ENCODE results near the gene PPM1E. TPM values are rescaled to one million over a fixed set of nuclear protein-coding genes. Genes with fewer than 3 reads are reported as not detected.

PPM1E gene
- total and polyA plus RNA-seq, 2 of the 4 experiments (the other 2 are of a cell fraction), result under 0.01 to 0.05 TPM

- Histone ChIP-seq H4K8ac (ENCODE audit: low read depth in 2 of 2, low read length in 2 of 2) (no peak overlapping the region), H3K14ac (replicated peaks; ENCODE audit: low read depth, low read length) (no peak overlapping the region), H3K4me1 (ENCODE audit: control insufficient read depth, insufficient read depth, low read length) (no peaks in the 10 kb centered on the region), H3K36me3 (ENCODE audit: control insufficient read depth, insufficient read depth, low read length) (no peaks in the 10 kb centered on the region), H2BK5ac (ENCODE audit: low read depth, low read length, poor library complexity, severe bottlenecking) (no peak overlapping the region), H4K5ac (ENCODE audit: low read depth, low read length) (no peak overlapping the region), H3K27ac (ENCODE audit: insufficient read depth, low read length) (no peak overlapping the region), H2BK120ac (ENCODE audit: low read depth, low read length) (no peak overlapping the region), H3K9me1 (ENCODE audit: insufficient read depth, low read length) (no peaks in the 10 kb centered on the region), H3K23ac (ENCODE audit: low read depth, low read length) (no peak overlapping the region), H2AK5ac (ENCODE audit: low read depth, low read length) (no peak overlapping the region), H3K4me2 (ENCODE audit: low read depth, low read length) (no peak overlapping the region), H2AFZ (replicated peaks; ENCODE audit: low read length, poor library complexity) (no peak overlapping the region), H4K91ac (ENCODE audit: insufficient read depth, low read depth, low read length) (no peak overlapping the region), H3K27me3 (ENCODE audit: control insufficient read depth, insufficient read depth, low read length) (no peaks in the 10 kb centered on the region; the same call in 1 of the 2 replicates), H3K9ac (ENCODE audit: low read depth, low read length) (no peak overlapping the region), H3K4me3 (ENCODE audit: insufficient read depth, low read depth, low read length) (no peak overlapping the region), H2AK9ac (replicated peaks; ENCODE audit: low read depth, low read length, poor library complexity) (no peak overlapping the region), H3K79me1 (ENCODE audit: low read depth in 1 of 2, low read length in 2 of 2) (no peaks in the 10 kb centered on the region), H3K18ac (ENCODE audit: low read depth, low read length) (no peak overlapping the region), H2BK15ac (ENCODE audit: low read depth, low read length) (no peak overlapping the region), H3K56ac (ENCODE audit: extremely low read depth, insufficient read depth, low read length) (no peak overlapping the region), H3K4ac (ENCODE audit: low read depth, low read length) (no peak overlapping the region), H4K20me1 (ENCODE audit: insufficient read depth, low read length) (no peaks in the 10 kb centered on the region), H3K9me3 (ENCODE audit: control insufficient read depth, insufficient read depth, low read length) (no peaks in the 10 kb centered on the region), H2BK20ac (ENCODE audit: low read depth, low read length) (no peak overlapping the region)
- in situ Hi-C loops (cut with MboI; ENCODE audit: low sequenced_read_pairs), result no loop called here
- dilution Hi-C loops (cut with HindIII; ENCODE audit: low sequenced_read_pairs, unreplicated experiment), result no loop called here
- DNase-seq (no peak), ATAC-seq (ENCODE audit: low read depth) (no peak)
- intact Hi-C loops (cut with micrococcal nuclease), result no loop called here
- no TSS peak for BruUV-seq (replicated peaks)
- CTCF ChIA-PET, result interaction anchor here (0.6 kb wide), 1 partner anchor 46 kb away, joined by 5 read pairs; no protein-coding TSS in a partner anchor
- TF ChIP-seq MAFK (IDR thresholded peaks at IDR 0.05; ENCODE audit: low read depth, low read length), result no peak
- no peak for TF ChIP-seq FOS (IDR thresholded peaks at IDR 0.05; ENCODE audit: low read depth, low read length)
- TF ChIP-seq POLR2A (IDR thresholded peaks at IDR 0.05; ENCODE audit: low read depth, low read length), result no peak
- no peak for TF ChIP-seq RCOR1 (IDR thresholded peaks at IDR 0.05; ENCODE audit: insufficient replicate concordance, low read length)
- TF ChIP-seq, protein P1, sequence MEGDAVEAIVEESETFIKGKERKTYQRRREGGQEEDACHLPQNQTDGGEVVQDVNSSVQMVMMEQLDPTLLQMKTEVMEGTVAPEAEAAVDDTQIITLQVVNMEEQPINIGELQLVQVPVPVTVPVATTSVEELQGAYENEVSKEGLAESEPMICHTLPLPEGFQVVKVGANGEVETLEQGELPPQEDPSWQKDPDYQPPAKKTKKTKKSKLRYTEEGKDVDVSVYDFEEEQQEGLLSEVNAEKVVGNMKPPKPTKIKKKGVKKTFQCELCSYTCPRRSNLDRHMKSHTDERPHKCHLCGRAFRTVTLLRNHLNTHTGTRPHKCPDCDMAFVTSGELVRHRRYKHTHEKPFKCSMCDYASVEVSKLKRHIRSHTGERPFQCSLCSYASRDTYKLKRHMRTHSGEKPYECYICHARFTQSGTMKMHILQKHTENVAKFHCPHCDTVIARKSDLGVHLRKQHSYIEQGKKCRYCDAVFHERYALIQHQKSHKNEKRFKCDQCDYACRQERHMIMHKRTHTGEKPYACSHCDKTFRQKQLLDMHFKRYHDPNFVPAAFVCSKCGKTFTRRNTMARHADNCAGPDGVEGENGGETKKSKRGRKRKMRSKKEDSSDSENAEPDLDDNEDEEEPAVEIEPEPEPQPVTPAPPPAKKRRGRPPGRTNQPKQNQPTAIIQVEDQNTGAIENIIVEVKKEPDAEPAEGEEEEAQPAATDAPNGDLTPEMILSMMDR (conservative IDR thresholded peaks at IDR 0.05; ENCODE audit: low read depth, low read length), result no peak
- no peak for TF ChIP-seq ELK1 (IDR thresholded peaks at IDR 0.05; ENCODE audit: borderline replicate concordance, low read depth, low read length)
- TF ChIP-seq USF2 (IDR thresholded peaks at IDR 0.05; ENCODE audit: low read depth, low read length), result no peak
- TF ChIP-seq RFX5 (IDR thresholded peaks at IDR 0.05; ENCODE audit: low read depth, low read length), result no peak
- no peak for TF ChIP-seq RAD21 (IDR thresholded peaks at IDR 0.05; ENCODE audit: low read length)
- TF ChIP-seq CEBPB (IDR thresholded peaks at IDR 0.05; ENCODE audit: low read depth, low read length), result no peak
- no peak for TF ChIP-seq CHD1 (IDR thresholded peaks at IDR 0.05; ENCODE audit: low read depth, low read length)
- no peak for TF ChIP-seq MXI1 (IDR thresholded peaks at IDR 0.05; ENCODE audit: borderline replicate concordance, low read depth, low read length)
- TF ChIP-seq BHLHE40 (IDR thresholded peaks at IDR 0.05; ENCODE audit: low read depth, low read length), result no peak
- TF ChIP-seq SMC3 (IDR thresholded peaks at IDR 0.05; ENCODE audit: low read depth, low read length), result no peak
- no peak for TF ChIP-seq MAZ (IDR thresholded peaks at IDR 0.05; ENCODE audit: borderline replicate concordance, low read depth, low read length)
- POLR2A ChIA-PET (ENCODE audit: unreplicated experiment), result no interaction called here
- WGBS, 2 experiments (ENCODE audit: extremely low coverage in 2 of 2, insufficient read length in 1 of 2), result no CpG with 5 or more reads among the region's 2 CpGs
Measured at GRCh38 chr17:58918072-58918471, 162.4 kb downstream of the PPM1E start.

Measured in IMR-90 (cell line).